ENCODE measurements around the gene TTC28.

Gene TTC28

GRCh38 chr22:28232204-28232603, 447.4 kb downstream of the TTC28 start:
- POLR2A ChIA-PET: no interaction called here
- peaks cover 5% of the 10 kb centered on the region; the same call in 1 of the 2 replicates for H3K4me1 ChIP-seq (ENCODE audit: control insufficient read depth, insufficient read depth, low read length)
- CTCF ChIA-PET: interaction anchor here (0.6 kb wide), 1 partner anchor 34 kb away, joined by 4 read pairs; no protein-coding TSS in a partner anchor
- no peak overlapping the region for H3K4me3 ChIP-seq (ENCODE audit: low read depth, low read length)
- no peaks in the 10 kb centered on the region for H3K9me3 ChIP-seq (ENCODE audit: control insufficient read depth, insufficient read depth, low read depth, low read length)
- no peaks in the 10 kb centered on the region for H3K36me3 ChIP-seq (ENCODE audit: control insufficient read depth in 2 of 2, insufficient read depth in 1 of 2, low read length in 2 of 2)
- no peak for TF ChIP-seq ZNF37A (tag by site-specific recombination; IDR thresholded peaks at IDR 0.05)
- TF ChIP-seq ZSCAN30 (tag by site-specific recombination; IDR thresholded peaks at IDR 0.05): no peak
- TF ChIP-seq HOXA7 (CRISPR knock-in tag; IDR thresholded peaks at IDR 0.05; ENCODE audit: borderline replicate concordance): no peak
- TF ChIP-seq, protein P1, sequence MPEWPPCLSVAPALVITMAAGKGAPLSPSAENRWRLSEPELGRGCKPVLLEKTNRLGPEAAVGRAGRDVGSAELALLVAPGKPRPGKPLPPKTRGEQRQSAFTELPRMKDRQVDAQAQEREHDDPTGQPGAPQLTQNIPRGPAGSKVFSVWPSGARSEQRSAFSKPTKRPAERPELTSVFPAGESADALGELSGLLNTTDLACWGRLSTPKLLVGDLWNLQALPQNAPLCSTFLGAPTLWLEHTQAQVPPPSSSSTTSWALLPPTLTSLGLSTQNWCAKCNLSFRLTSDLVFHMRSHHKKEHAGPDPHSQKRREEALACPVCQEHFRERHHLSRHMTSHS (tag by site-specific recombination; IDR thresholded peaks at IDR 0.05): no peak
- TF ChIP-seq KLF10 (tag by site-specific recombination; IDR thresholded peaks at IDR 0.05): no peak
- TF ChIP-seq ZNF140 (tag by site-specific recombination; IDR thresholded peaks at IDR 0.05): no peak
- TF ChIP-seq, protein P2, sequence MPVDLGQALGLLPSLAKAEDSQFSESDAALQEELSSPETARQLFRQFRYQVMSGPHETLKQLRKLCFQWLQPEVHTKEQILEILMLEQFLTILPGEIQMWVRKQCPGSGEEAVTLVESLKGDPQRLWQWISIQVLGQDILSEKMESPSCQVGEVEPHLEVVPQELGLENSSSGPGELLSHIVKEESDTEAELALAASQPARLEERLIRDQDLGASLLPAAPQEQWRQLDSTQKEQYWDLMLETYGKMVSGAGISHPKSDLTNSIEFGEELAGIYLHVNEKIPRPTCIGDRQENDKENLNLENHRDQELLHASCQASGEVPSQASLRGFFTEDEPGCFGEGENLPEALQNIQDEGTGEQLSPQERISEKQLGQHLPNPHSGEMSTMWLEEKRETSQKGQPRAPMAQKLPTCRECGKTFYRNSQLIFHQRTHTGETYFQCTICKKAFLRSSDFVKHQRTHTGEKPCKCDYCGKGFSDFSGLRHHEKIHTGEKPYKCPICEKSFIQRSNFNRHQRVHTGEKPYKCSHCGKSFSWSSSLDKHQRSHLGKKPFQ (tag by site-specific recombination; IDR thresholded peaks at IDR 0.05): no peak
- TF ChIP-seq ZNF654 (tag by site-specific recombination; IDR thresholded peaks at IDR 0.05; ENCODE audit: low read depth): no peak
- no peak for TF ChIP-seq FEZF1 (tag by site-specific recombination; IDR thresholded peaks at IDR 0.05)
- no peak for TF ChIP-seq ZNF23 (tag by site-specific recombination; IDR thresholded peaks at IDR 0.05; ENCODE audit: borderline replicate concordance)
- TF ChIP-seq, protein P3, sequence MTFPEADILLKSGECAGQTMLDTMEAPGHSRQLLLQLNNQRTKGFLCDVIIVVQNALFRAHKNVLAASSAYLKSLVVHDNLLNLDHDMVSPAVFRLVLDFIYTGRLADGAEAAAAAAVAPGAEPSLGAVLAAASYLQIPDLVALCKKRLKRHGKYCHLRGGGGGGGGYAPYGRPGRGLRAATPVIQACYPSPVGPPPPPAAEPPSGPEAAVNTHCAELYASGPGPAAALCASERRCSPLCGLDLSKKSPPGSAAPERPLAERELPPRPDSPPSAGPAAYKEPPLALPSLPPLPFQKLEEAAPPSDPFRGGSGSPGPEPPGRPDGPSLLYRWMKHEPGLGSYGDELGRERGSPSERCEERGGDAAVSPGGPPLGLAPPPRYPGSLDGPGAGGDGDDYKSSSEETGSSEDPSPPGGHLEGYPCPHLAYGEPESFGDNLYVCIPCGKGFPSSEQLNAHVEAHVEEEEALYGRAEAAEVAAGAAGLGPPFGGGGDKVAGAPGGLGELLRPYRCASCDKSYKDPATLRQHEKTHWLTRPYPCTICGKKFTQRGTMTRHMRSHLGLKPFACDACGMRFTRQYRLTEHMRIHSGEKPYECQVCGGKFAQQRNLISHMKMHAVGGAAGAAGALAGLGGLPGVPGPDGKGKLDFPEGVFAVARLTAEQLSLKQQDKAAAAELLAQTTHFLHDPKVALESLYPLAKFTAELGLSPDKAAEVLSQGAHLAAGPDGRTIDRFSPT (tag by site-specific recombination; IDR thresholded peaks at IDR 0.05): no peak
- TF ChIP-seq ZNF624 (tag by site-specific recombination; IDR thresholded peaks at IDR 0.05): no peak
- TF ChIP-seq ZNF707 (tag by site-specific recombination; IDR thresholded peaks at IDR 0.05): no peak
- no peak for TF ChIP-seq ZNF202 (tag by site-specific recombination; IDR thresholded peaks at IDR 0.05; ENCODE audit: borderline replicate concordance)
- TF ChIP-seq, protein P4, sequence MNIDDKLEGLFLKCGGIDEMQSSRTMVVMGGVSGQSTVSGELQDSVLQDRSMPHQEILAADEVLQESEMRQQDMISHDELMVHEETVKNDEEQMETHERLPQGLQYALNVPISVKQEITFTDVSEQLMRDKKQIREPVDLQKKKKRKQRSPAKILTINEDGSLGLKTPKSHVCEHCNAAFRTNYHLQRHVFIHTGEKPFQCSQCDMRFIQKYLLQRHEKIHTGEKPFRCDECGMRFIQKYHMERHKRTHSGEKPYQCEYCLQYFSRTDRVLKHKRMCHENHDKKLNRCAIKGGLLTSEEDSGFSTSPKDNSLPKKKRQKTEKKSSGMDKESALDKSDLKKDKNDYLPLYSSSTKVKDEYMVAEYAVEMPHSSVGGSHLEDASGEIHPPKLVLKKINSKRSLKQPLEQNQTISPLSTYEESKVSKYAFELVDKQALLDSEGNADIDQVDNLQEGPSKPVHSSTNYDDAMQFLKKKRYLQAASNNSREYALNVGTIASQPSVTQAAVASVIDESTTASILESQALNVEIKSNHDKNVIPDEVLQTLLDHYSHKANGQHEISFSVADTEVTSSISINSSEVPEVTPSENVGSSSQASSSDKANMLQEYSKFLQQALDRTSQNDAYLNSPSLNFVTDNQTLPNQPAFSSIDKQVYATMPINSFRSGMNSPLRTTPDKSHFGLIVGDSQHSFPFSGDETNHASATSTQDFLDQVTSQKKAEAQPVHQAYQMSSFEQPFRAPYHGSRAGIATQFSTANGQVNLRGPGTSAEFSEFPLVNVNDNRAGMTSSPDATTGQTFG (tag by site-specific recombination; IDR thresholded peaks at IDR 0.05; ENCODE audit: borderline replicate concordance): no peak
- TF ChIP-seq, protein P5, sequence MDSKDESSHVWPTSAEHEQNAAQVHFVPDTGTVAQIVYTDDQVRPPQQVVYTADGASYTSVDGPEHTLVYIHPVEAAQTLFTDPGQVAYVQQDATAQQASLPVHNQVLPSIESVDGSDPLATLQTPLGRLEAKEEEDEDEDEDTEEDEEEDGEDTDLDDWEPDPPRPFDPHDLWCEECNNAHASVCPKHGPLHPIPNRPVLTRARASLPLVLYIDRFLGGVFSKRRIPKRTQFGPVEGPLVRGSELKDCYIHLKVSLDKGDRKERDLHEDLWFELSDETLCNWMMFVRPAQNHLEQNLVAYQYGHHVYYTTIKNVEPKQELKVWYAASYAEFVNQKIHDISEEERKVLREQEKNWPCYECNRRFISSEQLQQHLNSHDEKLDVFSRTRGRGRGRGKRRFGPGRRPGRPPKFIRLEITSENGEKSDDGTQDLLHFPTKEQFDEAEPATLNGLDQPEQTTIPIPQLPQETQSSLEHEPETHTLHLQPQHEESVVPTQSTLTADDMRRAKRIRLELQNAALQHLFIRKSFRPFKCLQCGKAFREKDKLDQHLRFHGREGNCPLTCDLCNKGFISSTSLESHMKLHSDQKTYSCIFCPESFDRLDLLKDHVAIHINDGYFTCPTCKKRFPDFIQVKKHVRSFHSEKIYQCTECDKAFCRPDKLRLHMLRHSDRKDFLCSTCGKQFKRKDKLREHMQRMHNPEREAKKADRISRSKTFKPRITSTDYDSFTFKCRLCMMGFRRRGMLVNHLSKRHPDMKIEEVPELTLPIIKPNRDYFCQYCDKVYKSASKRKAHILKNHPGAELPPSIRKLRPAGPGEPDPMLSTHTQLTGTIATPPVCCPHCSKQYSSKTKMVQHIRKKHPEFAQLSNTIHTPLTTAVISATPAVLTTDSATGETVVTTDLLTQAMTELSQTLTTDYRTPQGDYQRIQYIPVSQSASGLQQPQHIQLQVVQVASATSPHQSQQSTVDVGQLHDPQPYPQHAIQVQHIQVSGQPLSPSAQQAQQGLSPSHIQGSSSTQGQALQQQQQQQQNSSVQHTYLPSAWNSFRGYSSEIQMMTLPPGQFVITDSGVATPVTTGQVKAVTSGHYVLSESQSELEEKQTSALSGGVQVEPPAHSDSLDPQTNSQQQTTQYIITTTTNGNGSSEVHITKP (tag by site-specific recombination; IDR thresholded peaks at IDR 0.05): no peak
- TF ChIP-seq ZNF791 (tag by site-specific recombination; IDR thresholded peaks at IDR 0.05): no peak
- TF ChIP-seq, protein P6, sequence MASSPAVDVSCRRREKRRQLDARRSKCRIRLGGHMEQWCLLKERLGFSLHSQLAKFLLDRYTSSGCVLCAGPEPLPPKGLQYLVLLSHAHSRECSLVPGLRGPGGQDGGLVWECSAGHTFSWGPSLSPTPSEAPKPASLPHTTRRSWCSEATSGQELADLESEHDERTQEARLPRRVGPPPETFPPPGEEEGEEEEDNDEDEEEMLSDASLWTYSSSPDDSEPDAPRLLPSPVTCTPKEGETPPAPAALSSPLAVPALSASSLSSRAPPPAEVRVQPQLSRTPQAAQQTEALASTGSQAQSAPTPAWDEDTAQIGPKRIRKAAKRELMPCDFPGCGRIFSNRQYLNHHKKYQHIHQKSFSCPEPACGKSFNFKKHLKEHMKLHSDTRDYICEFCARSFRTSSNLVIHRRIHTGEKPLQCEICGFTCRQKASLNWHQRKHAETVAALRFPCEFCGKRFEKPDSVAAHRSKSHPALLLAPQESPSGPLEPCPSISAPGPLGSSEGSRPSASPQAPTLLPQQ (tag by site-specific recombination; IDR thresholded peaks at IDR 0.05): no peak
- no peak overlapping the region for H3K27ac ChIP-seq (ENCODE audit: extremely low read depth, low read depth, low read length)

Data from HEK293 (cell line).